Skeletal muscle satellite cell (primary cell): ENCODE data around the gene DAGLA.

Experiments used
- H3K27me3 ChIP-seq: 2 replicates; pipeline ENCODE4 v1.7.0; 2013; ENCODE audit warnings: low read length; ENCODE audit not compliant: control insufficient read depth, insufficient read depth
- H3K36me3 ChIP-seq: 2 replicates; pipeline ENCODE4 v1.7.0; 2013; ENCODE audit warnings: mild to moderate bottlenecking, control low read depth, low read length; ENCODE audit not compliant: insufficient read depth
- H3K4me1 ChIP-seq: 2 replicates; pipeline ENCODE4 v1.7.0; 2013; ENCODE audit warnings: low read length; ENCODE audit not compliant: control insufficient read depth, insufficient read depth
- H3K4me2 ChIP-seq: 2 replicates; pipeline ENCODE4 v1.7.0; 2013; ENCODE audit warnings: mild to moderate bottlenecking, low read length
- H3K4me3 ChIP-seq: 2 replicates; pipeline ENCODE4 v1.7.0; 2013; ENCODE audit warnings: low read length
- H3K9ac ChIP-seq: 2 replicates; pipeline ENCODE4 v1.7.0; 2013; ENCODE audit warnings: mild to moderate bottlenecking, low read depth, low read length, moderate library complexity
- H3K9me3 ChIP-seq: replicated peaks from 2 replicates; pipeline ENCODE4 v1.7.0; 2013; ENCODE audit warnings: mild to moderate bottlenecking, control low read depth, low read length

The DAGLA gene

DNA sequence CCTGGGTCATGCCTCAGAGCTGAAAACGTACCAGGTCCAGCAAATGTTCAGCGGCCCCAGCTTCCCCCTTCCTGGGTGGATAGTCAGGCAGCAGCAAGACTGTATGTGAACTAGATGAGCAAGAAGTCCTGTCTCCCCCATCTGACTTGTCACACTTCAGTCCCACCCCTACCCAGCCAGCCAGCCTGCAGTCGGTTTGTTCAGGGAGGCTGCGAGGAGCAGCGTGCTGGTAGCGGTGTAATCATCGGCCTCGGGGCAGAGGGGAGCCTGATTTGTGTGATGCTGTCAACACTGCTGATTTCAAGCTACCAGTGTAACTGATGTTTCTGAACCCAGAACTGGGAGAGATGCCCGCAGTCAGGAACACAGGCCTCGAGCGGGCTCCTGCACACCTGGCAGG lies 102.7 kb downstream of the DAGLA start:
- H3K27me3 ChIP-seq = peaks cover 3% of the 10 kb centered on the region
- H3K4me1 ChIP-seq = no peaks in the 10 kb centered on the region
- H3K4me3 ChIP-seq = no peak overlapping the region
- peaks cover 35% of the 10 kb centered on the region for H3K36me3 ChIP-seq
- no peaks in the 10 kb centered on the region for H3K9me3 ChIP-seq
- no peak overlapping the region for H3K4me2 ChIP-seq
- H3K9ac ChIP-seq = no peak overlapping the region

DNA sequence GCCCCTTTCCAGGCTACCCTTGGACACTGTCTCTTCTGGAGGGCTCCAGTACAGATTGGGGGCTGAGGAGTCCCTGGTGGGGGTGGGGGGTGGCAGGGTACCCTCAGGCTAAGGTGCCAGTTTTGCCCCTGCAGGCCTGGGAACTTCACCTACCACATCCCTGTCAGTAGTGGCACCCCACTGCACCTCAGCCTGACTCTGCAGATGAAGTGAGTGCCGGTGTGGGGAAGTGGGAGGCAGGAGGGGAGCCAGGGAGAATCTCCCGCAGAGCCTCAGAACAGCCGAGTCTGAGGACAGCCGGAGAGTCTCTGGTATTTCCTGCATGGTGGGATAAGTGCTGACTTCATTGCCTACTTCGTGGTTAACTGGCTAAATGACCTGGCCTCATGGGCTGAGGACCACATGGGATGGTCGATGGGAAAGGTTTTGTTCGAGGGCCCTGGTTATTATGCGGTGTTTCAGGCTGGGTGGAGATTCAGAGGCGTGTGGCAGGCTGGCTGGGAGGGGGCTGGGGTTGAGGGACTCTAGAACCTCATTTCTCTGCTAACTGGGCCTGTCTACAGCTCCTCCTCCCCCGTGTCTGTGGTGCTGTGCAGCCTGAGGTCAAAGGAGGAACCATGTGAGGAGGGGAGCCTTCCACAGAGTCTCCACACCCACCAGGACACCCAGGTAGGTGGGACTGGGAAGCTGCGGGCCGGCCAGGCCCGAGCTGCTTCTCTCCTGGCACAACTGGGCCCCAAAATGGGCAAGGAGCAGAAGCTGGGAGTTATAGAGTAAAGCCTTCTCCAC lies 103.7 kb downstream of the DAGLA start:
- Histone ChIP-seq H3K4me2 (no peak overlapping the region), H3K9ac (no peak overlapping the region), H3K27me3 (no peaks in the 10 kb centered on the region), H3K9me3 (no peaks in the 10 kb centered on the region), H3K4me1 (no peaks in the 10 kb centered on the region), H3K36me3 (peaks cover 43% of the 10 kb centered on the region), H3K4me3 (no peak overlapping the region)

DNA sequence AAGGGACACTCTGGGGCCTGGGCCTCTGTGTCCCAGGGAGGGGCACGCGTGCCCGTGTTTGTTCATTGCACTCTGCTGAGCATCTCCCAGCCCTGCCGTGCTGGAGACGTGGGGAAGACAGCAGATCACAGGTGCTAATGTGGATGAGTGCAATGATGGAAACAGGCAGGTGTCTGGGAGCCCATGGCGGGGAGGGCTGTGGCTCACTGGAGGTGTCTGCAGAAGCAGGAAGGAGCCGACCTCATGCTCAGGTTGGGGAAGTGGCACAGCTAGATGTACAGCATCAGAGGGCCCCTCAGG lies 104.3 kb downstream of the DAGLA start:
- no peaks in the 10 kb centered on the region for H3K27me3 ChIP-seq
- peaks cover 48% of the 10 kb centered on the region for H3K36me3 ChIP-seq
- H3K9ac ChIP-seq = no peak overlapping the region
- no peaks in the 10 kb centered on the region for H3K4me1 ChIP-seq
- no peak overlapping the region for H3K4me3 ChIP-seq
- no peak overlapping the region for H3K4me2 ChIP-seq
- no peaks in the 10 kb centered on the region for H3K9me3 ChIP-seq

DNA sequence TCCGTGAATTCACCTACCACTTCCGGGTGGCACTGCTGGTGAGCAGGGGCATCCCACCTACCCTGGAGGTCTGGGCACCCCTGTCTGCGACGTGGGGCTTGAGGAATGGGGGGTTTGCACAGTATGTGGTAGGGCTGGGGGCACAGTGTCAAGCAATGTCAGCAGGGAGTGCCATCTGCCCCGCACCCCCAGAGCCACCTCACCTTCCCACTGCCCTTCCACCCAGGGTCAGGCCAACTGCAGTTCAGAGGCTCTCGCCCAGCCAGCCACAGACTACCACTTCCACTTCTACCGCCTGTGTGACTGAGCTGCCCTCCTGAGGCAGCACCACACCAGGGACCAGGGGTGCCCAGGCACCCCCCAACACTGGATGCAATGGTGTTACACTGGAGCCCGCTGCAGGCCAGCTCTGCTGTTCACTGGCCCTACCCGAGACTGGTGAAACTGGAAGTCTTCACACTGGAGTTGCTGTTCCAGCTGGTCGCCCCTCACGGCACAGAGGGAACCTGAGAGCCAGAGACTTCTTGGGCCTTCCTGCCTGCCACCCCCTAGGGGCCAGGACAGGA lies 105.7 kb downstream of the DAGLA start:
- Histone ChIP-seq H3K27me3 (no peaks in the 10 kb centered on the region), H3K4me3 (no peak overlapping the region), H3K4me1 (no peaks in the 10 kb centered on the region), H3K36me3 (peaks cover 58% of the 10 kb centered on the region), H3K9me3 (no peaks in the 10 kb centered on the region), H3K9ac (no peak overlapping the region), H3K4me2 (no peak overlapping the region)

DNA sequence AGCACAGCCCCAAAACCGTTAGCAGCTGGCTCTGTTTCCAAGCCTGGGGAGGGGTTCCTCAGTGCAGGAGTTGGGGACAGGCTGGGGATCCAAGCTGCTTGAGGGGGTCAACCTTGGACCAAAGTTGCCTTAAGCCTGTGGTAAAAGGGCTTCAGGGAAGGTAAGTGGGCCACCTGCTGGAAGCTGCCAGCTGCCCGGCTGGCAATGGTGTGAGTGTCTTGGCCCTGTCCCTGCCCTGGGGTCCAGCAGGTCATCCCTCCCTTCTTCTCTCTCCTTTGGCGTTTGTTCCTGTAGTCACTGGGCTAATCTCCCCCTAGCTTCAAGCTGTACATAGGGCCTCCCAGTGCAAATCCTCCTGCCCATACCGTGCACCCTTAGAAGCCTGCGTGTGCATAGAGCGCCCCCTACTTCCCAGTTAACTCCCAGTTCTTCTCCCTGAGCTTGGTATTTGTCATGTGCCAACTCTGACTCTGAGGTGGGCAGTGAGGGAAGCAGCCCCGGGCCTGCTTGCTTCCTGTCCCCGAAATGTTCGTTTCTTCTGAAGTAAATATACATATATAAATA lies 107.8 kb downstream of the DAGLA start:
- Histone ChIP-seq H3K9me3 (no peaks in the 10 kb centered on the region), H3K36me3 (peaks cover 58% of the 10 kb centered on the region), H3K4me2 (no peak overlapping the region), H3K27me3 (no peaks in the 10 kb centered on the region), H3K4me3 (no peak overlapping the region), H3K9ac (no peak overlapping the region), H3K4me1 (peaks cover 6% of the 10 kb centered on the region)

DNA sequence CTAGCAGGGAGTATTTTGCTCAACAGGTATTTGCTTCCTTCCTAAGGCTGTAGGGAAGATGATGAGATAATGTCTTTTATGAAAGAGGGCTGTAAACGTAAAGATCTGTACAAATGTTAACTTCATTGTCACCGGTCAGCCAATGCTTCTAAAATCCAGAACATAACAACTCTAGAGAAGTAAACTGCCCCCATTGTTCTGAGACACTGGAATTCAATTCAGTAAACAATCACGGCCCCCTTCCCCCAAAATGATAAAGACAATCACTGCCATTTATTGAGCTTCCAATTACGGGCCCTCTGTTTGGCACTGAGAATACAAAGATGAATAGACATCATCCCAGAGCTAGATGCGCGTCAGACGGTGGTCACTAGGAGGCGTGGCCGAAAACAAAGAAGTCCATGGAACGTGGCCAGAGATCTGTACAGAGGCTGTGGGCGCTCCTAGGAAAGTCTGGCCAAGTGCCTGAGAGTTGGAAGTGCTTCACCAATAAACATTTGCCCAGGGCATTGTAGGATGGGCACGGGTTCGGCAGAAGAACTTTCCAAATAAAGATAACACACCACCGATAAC lies 111.6 kb downstream of the DAGLA start:
- Histone ChIP-seq H3K27me3 (no peaks in the 10 kb centered on the region), H3K9me3 (no peaks in the 10 kb centered on the region), H3K4me3 (peak overlapping the region; percentile 85), H3K9ac (peak overlapping the region; percentile 96), H3K4me2 (peak overlapping the region; percentile 96), H3K36me3 (peaks cover 45% of the 10 kb centered on the region), H3K4me1 (peaks cover 22% of the 10 kb centered on the region)

DNA sequence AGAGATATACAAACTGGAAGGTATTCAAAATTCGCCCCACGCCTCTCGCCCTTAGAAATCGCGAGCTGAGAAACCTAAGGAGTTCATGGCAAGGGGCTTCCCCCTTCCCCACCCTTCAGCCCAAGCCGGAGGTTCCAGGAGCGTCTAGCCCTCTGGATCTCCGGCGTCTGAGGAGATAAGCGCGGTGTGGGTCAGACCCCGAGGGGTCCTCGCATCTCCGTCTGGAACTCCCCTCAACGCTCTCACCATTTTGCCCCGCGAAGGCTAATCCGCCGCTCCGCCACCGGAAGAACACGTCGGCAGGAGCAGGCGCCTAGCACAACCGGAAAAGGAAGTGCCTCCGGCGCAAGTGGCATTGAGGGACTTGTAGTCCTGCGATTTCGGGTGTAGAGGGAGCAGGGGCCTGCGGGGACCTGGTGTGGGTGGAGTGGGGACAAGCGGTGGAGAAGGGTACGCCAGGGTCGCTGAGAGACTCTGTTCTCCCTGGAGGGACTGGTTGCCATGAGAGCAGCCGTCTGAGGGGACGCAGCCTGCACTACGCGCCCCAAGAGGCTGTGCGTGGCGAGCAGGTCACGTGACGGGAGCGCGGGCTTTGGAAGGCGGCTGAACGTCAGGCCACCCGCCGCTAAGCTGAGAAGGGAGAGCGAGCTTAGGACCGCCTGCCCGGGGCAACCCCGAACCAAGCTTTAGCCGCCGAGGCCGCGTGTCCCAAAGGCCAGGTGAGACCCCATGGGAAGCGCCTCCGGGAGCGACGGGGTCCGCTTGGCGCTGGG lies 112.3 kb downstream of the DAGLA start, which contains the start of the genes FEN1 and TMEM258:
Gene FEN1 (plus strand): TSS at position 602 of the 773 bp plus-strand sequence. CDS start 2,451 bp downstream, outside the sequence.
Gene TMEM258 (minus strand): TSS at position 290 of the 773 bp plus-strand sequence. CDS start 41 bp downstream, at position 249.
- peaks cover 38% of the 10 kb centered on the region for H3K36me3 ChIP-seq
- peak within 1 kb of the TSS; percentile 96 for H3K9ac ChIP-seq
- H3K27me3 ChIP-seq = no peaks in the 10 kb centered on the region
- H3K4me2 ChIP-seq = peak within 1 kb of the TSS; percentile 96
- H3K4me3 ChIP-seq = peak within 1 kb of the TSS; percentile 85
- no peaks in the 10 kb centered on the region for H3K9me3 ChIP-seq
- H3K4me1 ChIP-seq = peaks cover 22% of the 10 kb centered on the region

DNA sequence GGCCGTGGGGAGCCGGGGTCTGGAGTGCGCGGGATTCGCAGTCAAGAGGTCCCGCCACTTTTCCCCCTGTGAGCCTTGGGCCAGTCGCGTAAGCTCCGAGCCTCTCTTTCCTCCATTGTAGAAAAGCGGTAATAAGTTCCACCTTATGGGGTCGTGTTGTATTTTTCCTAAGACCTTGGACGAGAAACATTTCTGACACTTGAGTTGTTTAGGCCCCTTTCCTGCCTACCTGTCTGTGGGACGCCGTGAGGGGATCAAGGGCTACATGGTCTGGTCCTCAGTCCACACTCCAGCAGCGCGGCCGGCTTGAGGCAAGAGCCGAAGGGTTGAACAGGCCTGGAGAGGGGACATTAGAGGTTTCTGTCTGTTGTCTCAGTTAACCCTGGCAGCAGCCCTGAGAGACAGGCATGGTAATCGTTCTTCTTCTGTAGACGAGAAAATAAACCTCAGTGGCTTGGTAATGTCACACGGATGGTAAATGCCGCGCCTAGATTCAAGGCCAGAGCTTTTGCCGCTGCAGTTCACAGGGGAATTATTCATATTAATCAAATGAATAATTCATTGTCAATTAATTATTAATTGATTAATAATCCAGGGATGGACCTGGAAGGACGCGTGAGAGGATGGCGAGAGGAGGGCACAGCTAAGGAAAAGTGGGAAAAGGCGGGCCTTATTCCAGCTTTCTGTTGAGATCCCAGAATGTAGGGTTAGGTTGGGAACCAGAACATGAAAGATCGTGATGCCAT lies 113.1 kb downstream of the DAGLA start:
- peak overlapping the region; percentile 85 for H3K4me3 ChIP-seq
- peaks cover 33% of the 10 kb centered on the region for H3K36me3 ChIP-seq
- peak overlapping the region; percentile 96 for H3K4me2 ChIP-seq
- H3K9ac ChIP-seq = peak overlapping the region; percentile 96
- no peaks in the 10 kb centered on the region for H3K9me3 ChIP-seq
- H3K4me1 ChIP-seq = peaks cover 22% of the 10 kb centered on the region
- no peaks in the 10 kb centered on the region for H3K27me3 ChIP-seq

DNA sequence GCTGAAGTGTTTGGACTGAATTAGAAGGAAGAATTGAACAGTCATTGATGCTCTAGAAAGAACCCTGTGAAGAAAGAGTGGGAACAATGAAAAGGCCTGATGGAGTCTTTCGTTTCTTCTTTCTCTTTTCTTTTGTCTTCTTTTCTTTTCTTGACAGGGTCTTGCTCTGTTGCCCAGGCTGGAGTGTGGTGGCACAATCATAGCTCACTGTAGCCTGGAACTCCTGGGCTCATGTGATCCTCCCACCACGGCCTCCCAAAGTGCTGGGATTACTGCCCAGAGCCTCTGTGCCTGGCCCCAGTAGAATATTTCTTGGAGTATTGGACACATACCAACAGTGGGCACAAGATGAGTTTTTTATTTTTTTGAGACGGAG lies 113.6 kb downstream of the DAGLA start:
- Histone ChIP-seq H3K9me3 (no peaks in the 10 kb centered on the region), H3K27me3 (no peaks in the 10 kb centered on the region), H3K9ac (peak overlapping the region; percentile 96), H3K36me3 (peaks cover 28% of the 10 kb centered on the region), H3K4me1 (peaks cover 22% of the 10 kb centered on the region), H3K4me3 (peak overlapping the region; percentile 85), H3K4me2 (peak overlapping the region; percentile 96)

DNA sequence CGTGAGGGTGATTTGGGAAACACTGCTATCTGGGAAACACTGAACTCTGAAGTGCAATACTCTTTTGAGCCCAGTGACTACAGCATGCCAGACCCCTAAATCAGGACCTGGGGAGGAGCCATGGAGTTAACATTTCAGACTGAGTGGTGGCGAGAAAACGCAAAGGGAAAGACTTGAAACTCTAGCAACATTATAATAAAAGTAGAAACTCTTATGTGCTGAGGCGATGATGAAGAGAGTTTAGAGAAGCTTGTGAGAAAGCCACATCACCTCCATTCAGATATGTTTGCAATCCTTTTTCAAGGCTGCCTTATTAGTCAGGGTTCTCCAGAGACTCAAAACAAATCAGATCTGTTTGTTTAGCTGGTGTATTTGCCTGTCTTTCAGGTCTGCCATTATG lies 114.4 kb downstream of the DAGLA start:
- H3K9ac ChIP-seq = peak overlapping the region; percentile 26
- peaks cover 23% of the 10 kb centered on the region for H3K36me3 ChIP-seq
- no peaks in the 10 kb centered on the region for H3K9me3 ChIP-seq
- H3K4me3 ChIP-seq = no peak overlapping the region
- peaks cover 22% of the 10 kb centered on the region for H3K4me1 ChIP-seq
- H3K27me3 ChIP-seq = no peaks in the 10 kb centered on the region
- H3K4me2 ChIP-seq = peak overlapping the region; percentile 46
